AG09319 (cell line): ENCODE data around the gene TLX2.

Experiments
- DNase-seq: peaks from one replicate; pipeline ENCODE4 v3.0.0-alpha.2; 2010; ENCODE audit warnings: low read depth; ENCODE audit errors: extremely low read depth
- CTCF ChIP-seq: IDR thresholded peaks from 2 replicates; pipeline ENCODE4 v1.5.1; 2011; ENCODE audit warnings: low read depth, mild to moderate bottlenecking, inconsistent platforms, low read length, moderate library complexity

TLX2 gene

GRCh38 chr2:74551942-74552913 is 38.0 kb downstream of the TLX2 start:
- DNase-seq, result no peak
- TF ChIP-seq CTCF, result no peak

GRCh38 chr2:74552914-74553811 is 38.9 kb downstream of the TLX2 start:
- no peak for DNase-seq
- TF ChIP-seq CTCF, result no peak

- no peak for TF ChIP-seq CTCF
- DNase-seq, result peak; percentile 85
Measured at GRCh38 chr2:74553892-74554819, 39.9 kb downstream of the TLX2 start, which contains the start of the genes DOK1 and LOXL3. Gene DOK1 (plus strand): TSS chr2:74554720. CDS start chr2:74554755, 35 bp downstream. Gene LOXL3 (minus strand): TSS chr2:74553942. CDS start chr2:74552634, 1,308 bp downstream.

GRCh38 chr2:74554820-74555531 is 40.7 kb downstream of the TLX2 start:
- TF ChIP-seq CTCF, result no peak
- no peak for DNase-seq

GRCh38 chr2:74555610-74556103 is 41.4 kb downstream of the TLX2 start:
- no peak for TF ChIP-seq CTCF
- DNase-seq, result no peak

- TF ChIP-seq CTCF, result no peak
- DNase-seq, result no peak
Measured at GRCh38 chr2:74556159-74556558, 41.9 kb downstream of the TLX2 start.
